IMR-90 (cell line): ENCODE measurements around the gene VAV3. TPM values are rescaled to one million over a fixed set of nuclear protein-coding genes. Genes with fewer than 3 reads are reported as not detected.

ENCODE experiments used
- ATAC-seq: fragments of 200-7000 bp; cut with Tn5 transposase; 2 replicates; pipeline ENCODE4 v1.9.1; 2020; ENCODE audit warnings: low read depth, mild to moderate bottlenecking, moderate library complexity
- BruUV-seq: library from RNA; stranded (reverse); fragments of 400-500 nt; replicated peaks from 2 replicates; lab custom pipeline; 2021; lab: Mats Ljungman, UMichigan
- CTCF ChIA-PET: fragments of 300-600 bp; formaldehyde crosslinking; extraction: SDS; loops from one replicate; lab custom pipeline; 2021; ENCODE audit warnings: antibody characterized with exemption; lab: Yijun Ruan, JAX
- POLR2A ChIA-PET: fragments of 300-600 bp; sonication (Branson Sonifier 250); formaldehyde crosslinking; loops from one replicate; lab custom pipeline; 2022; ENCODE audit warnings: antibody characterized with exemption; ENCODE audit not compliant: unreplicated experiment; lab: Charles Lee
- DNase-seq: peaks from one replicate; pipeline ENCODE4 v3.0.0; 2013
- H2AFZ ChIP-seq: replicated peaks from 2 replicates; pipeline ENCODE3; 2013; ENCODE audit warnings: low read length, mild to moderate bottlenecking; ENCODE audit not compliant: poor library complexity
- H2AK5ac ChIP-seq: 2 replicates; pipeline ENCODE4 v1.6.1; 2013; ENCODE audit warnings: low read depth, low read length, inconsistent platforms
- H2AK9ac ChIP-seq: replicated peaks from 2 replicates; pipeline ENCODE3; 2013; ENCODE audit warnings: mild to moderate bottlenecking, low read depth, low read length, moderate library complexity; ENCODE audit not compliant: poor library complexity
- H2BK120ac ChIP-seq: 2 replicates; pipeline ENCODE4 v1.6.1; 2013; ENCODE audit warnings: low read depth, low read length, inconsistent platforms
- H2BK15ac ChIP-seq: 3 replicates; pipeline ENCODE4 v1.6.1; 2013; ENCODE audit warnings: low read depth, low read length, inconsistent platforms
- H2BK20ac ChIP-seq: 2 replicates; pipeline ENCODE4 v1.6.1; 2013; ENCODE audit warnings: low read depth, mild to moderate bottlenecking, inconsistent platforms, low read length, moderate library complexity
- H2BK5ac ChIP-seq: 2 replicates; pipeline ENCODE4 v1.6.1; 2013; ENCODE audit warnings: mild to moderate bottlenecking, low read depth, low read length, inconsistent platforms; ENCODE audit not compliant: poor library complexity, severe bottlenecking
- H3K14ac ChIP-seq: replicated peaks from 2 replicates; pipeline ENCODE4 v1.6.1; 2013; ENCODE audit warnings: low read depth, low read length, inconsistent platforms
- H3K18ac ChIP-seq: 2 replicates; pipeline ENCODE4 v1.6.1; 2013; ENCODE audit warnings: low read depth, low read length, control low read depth
- H3K23ac ChIP-seq: 2 replicates; pipeline ENCODE4 v1.6.1; 2013; ENCODE audit warnings: low read depth, low read length, inconsistent platforms
- H3K27ac ChIP-seq: 2 replicates; pipeline ENCODE4 v1.5.1; 2013; ENCODE audit warnings: mild to moderate bottlenecking, control low read depth, low read length; ENCODE audit not compliant: insufficient read depth
- H3K27me3 ChIP-seq: 2 replicates; pipeline ENCODE4 v1.6.1; 2013; ENCODE audit warnings: low read length; ENCODE audit not compliant: control insufficient read depth, insufficient read depth
- H3K36me3 ChIP-seq: 2 replicates; pipeline ENCODE4 v1.6.1; 2013; ENCODE audit warnings: low read length, mixed read lengths; ENCODE audit not compliant: control insufficient read depth, insufficient read depth
- H3K4ac ChIP-seq: 2 replicates; pipeline ENCODE4 v1.6.1; 2013; ENCODE audit warnings: low read depth, low read length, inconsistent platforms
- H3K4me1 ChIP-seq: 2 replicates; pipeline ENCODE4 v1.6.1; 2013; ENCODE audit warnings: low read length, mixed read lengths; ENCODE audit not compliant: control insufficient read depth, insufficient read depth
- H3K4me2 ChIP-seq: 2 replicates; pipeline ENCODE4 v1.6.1; 2013; ENCODE audit warnings: low read depth, mild to moderate bottlenecking, control low read depth, low read length, moderate library complexity
- H3K4me3 ChIP-seq: 2 replicates; pipeline ENCODE4 v1.5.1; 2013; ENCODE audit warnings: low read depth, mild to moderate bottlenecking, control low read depth, low read length, moderate library complexity; ENCODE audit not compliant: insufficient read depth
- H3K56ac ChIP-seq: 2 replicates; pipeline ENCODE4 v1.6.1; 2013; ENCODE audit warnings: low read length, inconsistent platforms; ENCODE audit not compliant: insufficient read depth; ENCODE audit errors: extremely low read depth
- H3K79me1 ChIP-seq, 2 experiments: 2 replicates each; pipeline ENCODE4 v1.6.1; 2013; ENCODE audit warnings: low read length in 2 of 2, inconsistent platforms in 1 of 2, low read depth in 1 of 2
- H3K9ac ChIP-seq: 2 replicates; pipeline ENCODE4 v1.6.1; 2013; ENCODE audit warnings: low read depth, low read length, control low read depth
- H3K9me1 ChIP-seq: 2 replicates; pipeline ENCODE4 v1.6.1; 2013; ENCODE audit warnings: low read length, inconsistent platforms; ENCODE audit not compliant: insufficient read depth
- H3K9me3 ChIP-seq: 2 replicates; pipeline ENCODE4 v1.6.1; 2013; ENCODE audit warnings: low read length; ENCODE audit not compliant: control insufficient read depth, insufficient read depth
- H4K20me1 ChIP-seq: 2 replicates; pipeline ENCODE4 v1.6.1; 2013; ENCODE audit warnings: low read length, inconsistent platforms; ENCODE audit not compliant: insufficient read depth
- H4K5ac ChIP-seq: 2 replicates; pipeline ENCODE4 v1.6.1; 2013; ENCODE audit warnings: mild to moderate bottlenecking, low read depth, low read length, control low read depth
- H4K8ac ChIP-seq, 2 experiments: 2 replicates each; pipeline ENCODE4 v1.6.1; 2013; ENCODE audit warnings: low read depth in 2 of 2, low read length in 2 of 2, control low read depth in 1 of 2, inconsistent platforms in 1 of 2
- H4K91ac ChIP-seq: 2 replicates; pipeline ENCODE4 v1.6.1; 2013; ENCODE audit warnings: low read depth, low read length, inconsistent platforms; ENCODE audit not compliant: insufficient read depth
- CEBPB ChIP-seq: IDR thresholded peaks from 2 replicates; pipeline ENCODE4 v1.6.1; 2012; ENCODE audit warnings: low read depth, low read length, improper control_type of control experiment
- CTCF ChIP-seq: conservative IDR thresholded peaks from 2 replicates; pipeline ENCODE4 v1.5.1; 2012; ENCODE audit warnings: mild to moderate bottlenecking, low read depth, low read length, improper control_type of control experiment
- MAFK ChIP-seq: IDR thresholded peaks from 2 replicates; pipeline ENCODE4 v1.6.1; 2012; ENCODE audit warnings: low read depth, low read length, improper control_type of control experiment
- MAZ ChIP-seq: IDR thresholded peaks from 2 replicates; pipeline ENCODE4 v1.6.1; 2012; ENCODE audit warnings: low read depth, mild to moderate bottlenecking, low read length, improper control_type of control experiment, moderate library complexity, borderline replicate concordance
- POLR2A ChIP-seq: IDR thresholded peaks from 2 replicates; pipeline ENCODE4 v1.6.1; 2012; ENCODE audit warnings: mild to moderate bottlenecking, low read depth, low read length
- RFX5 ChIP-seq: IDR thresholded peaks from 2 replicates; pipeline ENCODE4 v1.8.0; 2012; ENCODE audit warnings: low read depth, mild to moderate bottlenecking, low read length, moderate library complexity
- SMC3 ChIP-seq: fragments of 150-350 bp; IDR thresholded peaks from 2 replicates; pipeline ENCODE4 v1.6.1; 2016; ENCODE audit warnings: low read depth, mild to moderate bottlenecking, antibody characterized with exemption, low read length, moderate library complexity
- dilution Hi-C: fragments of 300-500 bp; cut with HindIII; formaldehyde crosslinking; loops from one replicate; pipeline ENCODE4 v1.14.3; 2018; ENCODE audit warnings: low sequenced_read_pairs; ENCODE audit not compliant: unreplicated experiment
- in situ Hi-C: fragments of 300-500 bp; cut with MboI; formaldehyde crosslinking; loops from 3 replicates; pipeline ENCODE4 v1.14.3; 2019; ENCODE audit warnings: low sequenced_read_pairs, inconsistent platforms, mixed read lengths
- intact Hi-C: fragments of 100-400 bp; cut with micrococcal nuclease; formaldehyde crosslinking; loops from 2 replicates; pipeline ENCODE4 v1.10.0; 2022
- polyA plus RNA-seq, 3 experiments: library from polyadenylated mRNA; depleted of rRNA; stranded (reverse); fragments of >200 nt; gene quantifications; 2 replicates each; pipeline ENCODE4 v1.2.3, GENCODE V29; 2012; ENCODE audit warnings: low replicate concordance in 1 of 3
- total RNA-seq: library from RNA; depleted of rRNA; stranded (reverse); fragments of >200 nt; gene quantifications from 2 replicates; pipeline ENCODE4 v1.2.3, GENCODE V29; 2012

Gene VAV3
- total and polyA plus RNA-seq, 2 of the 4 experiments (the other 2 are of a cell fraction), result 0.12 to 0.18 TPM

GRCh38 chr1:107590087-107590486 is 374.9 kb downstream of the VAV3 start:
- no peaks in the 10 kb centered on the region for H3K9me3 ChIP-seq
- H2AK9ac ChIP-seq, result no peak overlapping the region
- no peaks in the 10 kb centered on the region for H3K36me3 ChIP-seq
- H2BK20ac ChIP-seq, result no peak overlapping the region
- no peak overlapping the region for H2BK5ac ChIP-seq
- no peak overlapping the region for H2AFZ ChIP-seq
- no peak overlapping the region for H3K14ac ChIP-seq
- no peaks in the 10 kb centered on the region for H3K79me1 ChIP-seq
- dilution Hi-C loops (no loop called here), intact Hi-C loops (no loop called here), in situ Hi-C loops (no loop called here)
- no peak overlapping the region for H3K56ac ChIP-seq
- H3K9ac ChIP-seq, result no peak overlapping the region
- H3K18ac ChIP-seq, result no peak overlapping the region
- CTCF ChIA-PET, result no interaction called here
- no peak for DNase-seq
- H3K9me1 ChIP-seq, result no peaks in the 10 kb centered on the region
- no peak overlapping the region for H4K5ac ChIP-seq
- ATAC-seq, result no peak
- H3K4me3 ChIP-seq, result no peak overlapping the region
- H3K4ac ChIP-seq, result no peak overlapping the region
- no peak overlapping the region for H4K8ac ChIP-seq
- no peak for TF ChIP-seq MAFK
- TF ChIP-seq SMC3, result no peak
- no peak for TF ChIP-seq CEBPB
- no peak for TF ChIP-seq POLR2A
- TF ChIP-seq CTCF, result no peak
- TF ChIP-seq RFX5, result no peak
- no peak for TF ChIP-seq MAZ
- no peaks in the 10 kb centered on the region for H3K27me3 ChIP-seq
- no peak overlapping the region for H3K23ac ChIP-seq
- no peaks in the 10 kb centered on the region for H3K4me1 ChIP-seq
- H4K20me1 ChIP-seq, result no peaks in the 10 kb centered on the region
- no peak overlapping the region for H4K91ac ChIP-seq
- H3K4me2 ChIP-seq, result no peak overlapping the region
- no peak overlapping the region for H2AK5ac ChIP-seq
- BruUV-seq, result no TSS peak
- H2BK15ac ChIP-seq, result no peak overlapping the region
- H2BK120ac ChIP-seq, result no peak overlapping the region
- H3K27ac ChIP-seq, result no peak overlapping the region
- POLR2A ChIA-PET, result no interaction called here
